NCI-H748 (cell line): ENCODE measurements around the gene MYO7A.

ENCODE experiments used
- DNase-seq: peaks from one replicate; lab custom pipeline; 2025; ENCODE audit not compliant: unreplicated experiment; lab: John Stamatoyannopoulos, UW

MYO7A gene

DNA sequence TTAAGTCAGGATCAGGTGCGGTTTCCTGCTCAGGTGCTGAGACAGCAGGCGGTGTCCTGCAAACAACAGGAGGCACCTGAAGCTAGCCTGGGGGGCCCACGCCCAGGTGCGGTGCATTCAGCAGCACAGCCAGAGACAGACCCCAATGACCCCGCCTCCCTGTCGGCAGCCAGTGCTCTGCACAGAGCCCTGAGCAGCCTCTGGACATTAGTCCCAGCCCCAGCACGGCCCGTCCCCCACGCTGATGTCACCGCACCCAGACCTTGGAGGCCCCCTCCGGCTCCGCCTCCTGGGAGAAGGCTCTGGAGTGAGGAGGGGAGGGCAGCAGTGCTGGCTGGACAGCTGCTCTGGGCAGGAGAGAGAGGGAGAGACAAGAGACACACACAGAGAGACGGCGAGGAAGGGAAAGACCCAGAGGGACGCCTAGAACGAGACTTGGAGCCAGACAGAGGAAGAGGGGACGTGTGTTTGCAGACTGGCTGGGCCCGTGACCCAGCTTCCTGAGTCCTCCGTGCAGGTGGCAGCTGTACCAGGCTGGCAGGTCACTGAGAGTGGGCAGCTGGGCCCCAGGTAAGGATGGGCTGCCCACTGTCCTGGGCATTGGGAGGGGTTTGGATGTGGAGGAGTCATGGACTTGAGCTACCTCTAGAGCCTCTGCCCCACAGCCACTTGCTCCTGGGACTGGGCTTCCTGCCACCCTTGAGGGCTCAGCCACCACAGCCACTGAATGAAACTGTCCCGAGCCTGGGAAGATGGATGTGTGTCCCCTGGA lies at the start of gene MYO7A:
Gene MYO7A (plus strand): TSS at position 327 of the 772 bp plus-strand sequence. CDS start 2,389 bp downstream, outside the sequence.
- peak; percentile 61 for DNase-seq

GRCh38 chr11:77079666-77080065 lies 48.4 kb upstream of the MYO7A start:
- DNase-seq = no peak

- DNase-seq = no peak
Observed at GRCh38 chr11:77080643-77081210, 47.3 kb upstream of the MYO7A start.

DNA sequence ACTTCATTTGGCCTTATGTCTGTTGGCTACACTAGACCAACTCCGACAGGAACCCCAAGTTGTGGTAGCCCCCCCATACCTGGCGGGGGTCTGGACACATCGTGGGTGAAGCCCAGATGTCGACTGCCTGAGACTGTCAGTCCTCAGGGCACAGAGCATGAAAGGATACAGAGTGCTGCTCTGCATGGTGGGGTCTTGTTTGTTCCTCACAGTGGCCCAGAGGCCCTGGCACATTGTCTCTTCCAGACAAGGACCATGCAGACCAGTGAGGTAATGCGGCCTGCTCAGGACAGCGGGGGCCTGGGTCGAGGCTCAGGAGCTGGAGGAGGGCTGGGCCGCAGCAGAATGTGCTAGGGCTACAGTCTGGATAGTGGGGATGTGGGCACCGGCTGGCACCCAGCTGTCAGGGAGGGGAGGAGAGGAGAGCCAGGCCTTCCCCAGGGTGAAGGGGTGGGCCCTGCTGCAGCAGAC lies 46.6 kb upstream of the MYO7A start:
- DNase-seq = no peak

DNA sequence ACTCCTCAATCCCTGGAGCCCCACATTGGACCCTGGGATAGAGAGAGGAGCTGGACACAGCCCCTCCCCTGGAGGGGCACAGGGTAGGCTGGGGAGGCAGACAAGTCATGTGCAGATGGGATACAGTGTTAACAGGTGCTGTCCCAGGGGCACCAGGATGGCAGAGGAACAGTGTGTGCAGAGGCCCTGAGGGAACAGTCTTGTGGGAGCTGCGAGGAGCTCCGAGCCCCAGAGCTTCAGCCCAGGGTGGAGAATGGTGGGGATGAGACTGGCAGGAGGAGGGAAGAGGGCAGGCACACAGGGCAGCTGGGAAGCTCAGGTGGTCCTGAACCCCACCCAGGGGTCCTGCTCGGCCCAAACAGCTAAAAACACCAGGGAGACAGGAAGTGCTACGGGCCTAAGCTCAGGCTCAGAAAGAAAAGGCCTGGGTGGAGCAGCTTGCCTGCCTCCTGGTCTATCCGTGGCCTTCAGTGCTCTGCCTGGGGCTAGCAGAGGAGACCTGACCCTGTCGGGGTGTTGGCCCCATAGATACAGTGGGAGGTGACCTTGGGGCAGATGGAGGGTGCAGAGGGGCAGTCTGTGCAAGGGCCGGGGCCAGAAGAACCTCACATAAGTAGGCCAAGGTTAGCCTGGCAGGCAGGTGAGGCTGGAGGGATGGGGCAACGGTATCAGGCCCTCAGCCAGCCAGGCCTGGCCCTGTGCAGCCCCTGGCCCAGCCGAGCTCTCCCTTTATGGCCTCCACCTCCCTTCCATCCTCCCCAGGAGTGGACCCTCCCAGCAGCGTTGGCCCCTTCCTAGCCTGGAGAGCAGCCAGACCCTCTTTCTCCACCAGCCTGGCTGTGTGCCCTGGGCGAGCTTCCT lies 45.8 kb upstream of the MYO7A start:
- DNase-seq = no peak

GRCh38 chr11:77082838-77083565 lies 45.0 kb upstream of the MYO7A start:
- DNase-seq = no peak

GRCh38 chr11:77083566-77084245 lies 44.3 kb upstream of the MYO7A start:
- DNase-seq = no peak

DNA sequence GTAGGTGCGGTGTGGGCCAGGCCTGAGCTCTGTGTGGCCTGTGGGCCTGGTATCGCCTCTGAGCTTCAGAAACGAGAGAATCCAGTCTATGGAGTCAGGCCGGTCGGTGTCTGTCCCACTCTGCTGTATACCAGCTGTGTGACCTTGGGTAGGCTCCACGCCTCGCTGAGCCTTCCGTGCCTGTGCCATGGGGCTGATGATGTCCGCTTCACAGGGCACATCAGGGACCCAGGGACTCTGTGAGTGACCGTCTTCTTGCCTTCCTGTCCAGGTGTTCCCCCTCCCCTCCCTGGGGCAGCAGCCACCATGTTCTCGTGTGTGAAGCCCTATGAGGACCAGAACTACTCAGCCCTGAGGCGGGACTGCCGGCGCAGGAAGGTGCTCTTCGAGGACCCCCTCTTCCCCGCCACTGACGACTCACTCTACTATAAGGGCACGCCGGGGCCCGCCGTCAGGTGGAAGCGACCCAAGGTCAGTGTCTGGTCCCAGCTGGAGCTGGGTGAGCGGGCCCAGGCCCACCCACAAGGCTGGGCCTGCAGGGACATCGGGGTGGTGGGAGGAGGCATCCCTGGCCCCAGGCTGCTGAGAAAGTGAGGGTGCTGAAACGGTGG lies 43.4 kb upstream of the MYO7A start:
- DNase-seq = no peak

GRCh38 chr11:77085652-77086051 lies 42.4 kb upstream of the MYO7A start:
- no peak for DNase-seq

DNA sequence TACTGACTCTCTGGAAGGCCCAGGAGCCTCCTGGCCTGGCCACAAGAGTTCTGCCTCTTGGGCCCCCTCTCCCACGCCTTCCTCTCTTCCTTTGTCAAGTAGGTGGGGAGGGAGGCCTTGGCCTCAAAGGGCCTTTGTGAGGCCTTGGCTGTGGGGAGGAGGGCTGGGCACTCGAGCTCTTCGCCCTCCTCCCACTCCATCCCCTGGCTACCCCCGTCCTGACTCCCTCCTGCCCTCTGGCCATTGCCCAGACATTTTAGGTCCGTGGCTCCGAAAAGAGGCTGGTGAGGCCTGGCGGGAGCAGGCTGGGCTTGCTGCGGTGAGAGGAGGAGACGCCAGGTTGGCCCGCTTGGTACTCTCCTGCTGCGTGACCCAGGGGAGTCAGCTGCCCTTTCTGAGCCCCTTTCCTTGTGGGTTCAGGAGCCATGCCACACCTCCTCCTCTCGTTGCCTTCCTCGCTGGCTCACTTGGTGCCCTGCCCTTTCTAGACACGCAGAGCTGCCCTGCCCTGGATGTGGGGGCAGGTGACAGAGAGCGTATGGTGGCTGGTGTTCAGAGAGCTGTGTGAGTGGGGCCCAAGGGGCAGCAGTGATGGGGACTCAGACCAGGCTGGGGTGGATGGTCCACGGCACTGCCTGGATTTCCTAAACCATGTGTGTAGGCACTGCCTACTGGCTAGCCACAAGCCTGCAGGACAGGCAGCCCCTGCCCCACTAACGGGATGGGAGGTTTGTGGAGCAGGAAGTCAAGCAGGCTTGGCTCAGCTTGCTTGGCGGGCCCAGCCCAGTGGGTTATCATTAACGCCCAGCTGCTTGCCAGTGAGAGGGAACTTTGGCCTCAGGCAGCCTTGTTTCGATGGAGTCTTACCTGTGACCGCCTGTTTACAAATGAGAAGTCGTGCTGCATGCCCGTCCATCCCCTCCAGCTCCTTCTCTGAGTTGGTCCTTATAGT lies 41.2 kb upstream of the MYO7A start:
- DNase-seq = no peak

DNA sequence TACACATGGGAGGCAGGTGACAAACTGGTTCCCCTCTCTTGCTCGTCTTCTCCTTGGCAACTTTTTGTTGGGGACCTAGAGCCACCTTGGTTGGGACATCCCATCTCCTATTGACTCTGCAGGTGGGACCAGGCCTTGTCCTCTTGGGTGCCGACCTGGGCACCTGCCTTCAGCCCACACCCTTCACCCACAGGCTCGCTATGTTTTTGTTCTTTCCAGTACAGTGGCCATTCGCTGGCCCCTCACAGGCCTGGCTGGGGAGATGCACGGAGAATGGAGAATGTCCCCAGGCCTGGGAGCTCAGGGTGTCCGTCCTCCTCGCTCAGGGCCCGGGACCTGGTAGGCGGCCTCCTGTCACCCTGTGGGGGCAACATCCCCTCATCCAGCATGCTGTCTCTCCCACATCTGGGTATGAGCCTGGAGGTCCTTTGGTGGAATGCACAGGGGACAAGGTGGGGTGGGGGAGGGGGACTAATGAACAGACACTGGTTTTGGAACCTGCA lies 40.3 kb upstream of the MYO7A start:
- no peak for DNase-seq

DNA sequence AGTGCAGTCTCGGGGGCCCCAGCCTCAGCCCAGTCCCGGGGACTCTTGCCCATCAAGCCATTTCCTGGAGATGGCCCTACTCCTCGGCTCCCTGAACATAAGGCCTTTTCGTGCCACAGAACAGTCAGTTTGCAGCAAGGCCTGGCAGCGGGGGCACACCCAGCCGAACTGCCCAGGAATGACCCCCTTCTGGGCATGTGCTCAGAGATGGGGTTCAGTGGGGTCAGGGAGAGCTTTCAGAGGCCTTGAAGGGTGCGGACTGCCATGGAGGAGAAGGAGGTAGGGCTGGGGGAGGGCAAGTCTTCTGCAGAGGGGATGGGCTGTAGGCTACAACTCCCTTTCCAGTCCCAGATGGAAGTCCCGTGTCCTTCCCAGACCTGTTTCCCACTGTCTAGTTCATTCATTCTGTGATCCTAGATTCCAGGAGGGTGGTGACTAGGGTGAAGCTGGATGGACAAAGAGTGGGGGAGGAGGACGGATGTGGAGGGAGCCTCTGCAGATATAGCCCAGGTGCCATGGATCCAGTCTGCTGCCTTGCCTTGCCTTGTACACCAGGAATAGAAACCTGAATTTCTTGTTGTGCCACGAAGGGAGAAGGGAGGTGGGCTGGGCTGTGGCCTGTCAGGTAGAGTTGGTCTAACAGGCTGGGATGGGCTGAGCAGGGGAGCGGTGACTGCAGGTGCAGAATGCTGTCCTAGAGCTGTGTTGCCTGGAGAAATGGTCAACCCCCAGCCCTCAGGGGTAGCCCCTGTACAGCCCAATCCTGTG lies 39.6 kb upstream of the MYO7A start:
- DNase-seq = no peak

GRCh38 chr11:77089004-77089545 lies 39.0 kb upstream of the MYO7A start:
- DNase-seq = no peak

GRCh38 chr11:77090046-77090372 lies 38.0 kb upstream of the MYO7A start:
- DNase-seq = no peak

- no peak for DNase-seq
Observed at GRCh38 chr11:77090373-77091111, 37.5 kb upstream of the MYO7A start.

DNA sequence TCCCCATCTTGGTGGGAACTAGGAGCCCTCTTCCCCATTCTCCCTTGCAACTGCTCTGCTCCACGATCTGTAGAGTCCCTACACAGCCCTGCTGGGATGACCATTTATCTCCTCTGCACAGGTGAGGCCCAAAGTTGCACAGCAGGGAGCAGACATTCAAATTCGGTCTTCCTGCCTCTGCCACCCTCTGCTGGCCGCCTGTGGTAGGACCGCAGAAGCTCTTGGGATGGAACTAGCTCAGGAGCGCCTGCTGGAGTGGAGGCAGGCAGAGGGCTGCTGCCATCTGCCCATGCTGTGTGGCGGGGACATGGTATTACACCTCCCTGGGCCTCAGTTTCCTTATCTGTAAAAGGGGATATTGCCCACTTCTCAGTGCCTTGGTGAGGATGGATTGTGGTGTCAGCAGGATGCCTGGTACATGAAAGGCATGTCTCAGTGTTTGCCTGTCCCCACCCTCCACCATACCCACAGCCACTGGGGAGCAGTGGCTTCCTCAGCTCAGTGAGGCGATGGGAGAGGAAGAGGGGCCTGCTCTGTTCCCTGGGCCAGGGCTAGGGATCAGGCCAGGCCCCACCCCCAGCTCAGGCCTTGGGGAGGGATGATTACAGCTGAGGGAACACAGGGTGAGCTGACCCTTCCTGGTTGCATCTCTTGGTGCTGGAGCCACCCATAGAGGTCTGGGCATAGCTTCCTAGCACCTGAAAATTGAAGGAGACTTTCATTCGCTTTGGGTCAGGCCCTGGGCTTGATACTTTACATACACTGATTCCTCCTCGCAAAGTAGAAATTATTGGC lies 36.7 kb upstream of the MYO7A start:
- peak; percentile 69 for DNase-seq
